Right cardiac atrium (tissue), 5 donors: ENCODE results near the gene LRRC66. TPM values are rescaled to one million over a fixed set of nuclear protein-coding genes. Genes with fewer than 3 reads are reported as not detected.

ENCODE experiments used
- ATAC-seq, 2 donors: fragments of 200-7000 bp; cut with Tn5 transposase; one replicate each; pipeline versions ENCODE4 v1.8.0 to v1.9.1; 2020; ENCODE audit warnings: moderate library complexity in 2 of 2, mild to moderate bottlenecking in 1 of 2
- DNase-seq, 3 donors: peaks; one replicate each; pipeline ENCODE4 v3.0.0-alpha.2; 2020
- H3K27ac ChIP-seq: one replicate; pipeline ENCODE4 v1.5.1; 2013; ENCODE audit warnings: mild to moderate bottlenecking, low read length, control low read depth, moderate library complexity
- H3K27me3 ChIP-seq: one replicate; pipeline ENCODE4 v1.6.1; 2013; ENCODE audit not compliant: control insufficient read depth, insufficient read depth
- H3K4me1 ChIP-seq: one replicate; pipeline ENCODE4 v1.6.1; 2013; ENCODE audit warnings: low read length; ENCODE audit not compliant: control insufficient read depth, insufficient read depth
- H3K4me3 ChIP-seq: one replicate; pipeline ENCODE4 v1.5.1; 2013; ENCODE audit warnings: low read length, control low read depth
- H3K9me3 ChIP-seq: one replicate; pipeline ENCODE4 v1.6.1; 2013; ENCODE audit warnings: low read length; ENCODE audit not compliant: control insufficient read depth
- WGBS: extraction: QIAGEN DNeasy Blood & Tissue Kit; methylation state at CpG from one replicate; pipeline ENCODE4 v1.1.7; 2013; 5-methylcytosine and 5-hydroxymethylcytosine counted together
- intact Hi-C, 4 donors: fragments of 100-400 bp; cut with DNase I; formaldehyde crosslinking; loops; one replicate each; pipeline versions ENCODE4 v1.11.0 to v1.14.0; 2022 to 2023
- polyA plus RNA-seq: library from polyadenylated mRNA; stranded (reverse); fragments of 200-250 nt; gene quantifications from one replicate; pipeline ENCODE4 v1.2.3, GENCODE V29; 2013
- total RNA-seq, 4 donors: library from RNA; stranded (reverse); fragmentation: NEBNext Ultra II Directional; extraction: Animal tissue kit (Norgen Biotek cat#: 25700); gene quantifications; one replicate each; pipeline ENCODE4 v1.2.1, GENCODE V29; 2021
- donor health status: healthy with polysubstance abuse.
- donor health status: DM: no; HTN: yes; CAD: no.
- donor health status: DM: no; HTN: no; CAD: no.
- donor health status: DM: no; HTN: yes; CAD: no; lungs with severe emphysema.
- donor health status: DM: yes; HTN: yes; CAD: no.

The LRRC66 gene
- total and polyA plus RNA-seq, 5 donors: 0.23 to 0.74 (median 0.47) TPM

- 75% methylated on average over 4 of the region's 4 CpGs for WGBS
- DNase-seq: no peak
- intact Hi-C loops: no loop called here
- Histone ChIP-seq H3K27ac (no peak overlapping the region), H3K4me3 (no peak overlapping the region), H3K9me3 (no peaks in the 10 kb centered on the region), H3K27me3 (no peaks in the 10 kb centered on the region), H3K4me1 (no peaks in the 10 kb centered on the region)
- peak in 1 of 2 donors; percentile 41 for ATAC-seq
Measured at GRCh38 chr4:51963841-51964517, 56.2 kb downstream of the LRRC66 start.

- DNase-seq (no peak), ATAC-seq (no peak)
- intact Hi-C loops: no loop called here
- H3K27ac ChIP-seq: no peak overlapping the region
- H3K27me3 ChIP-seq: no peaks in the 10 kb centered on the region
- no peak overlapping the region for H3K4me3 ChIP-seq
- H3K4me1 ChIP-seq: no peaks in the 10 kb centered on the region
- WGBS: 70% methylated on average over 4 of the region's 4 CpGs
- H3K9me3 ChIP-seq: no peaks in the 10 kb centered on the region
Measured at GRCh38 chr4:51960486-51960885, 59.7 kb downstream of the LRRC66 start.

- DNase-seq: no peak
- Histone ChIP-seq H3K27me3 (no peaks in the 10 kb centered on the region), H3K4me3 (no peak overlapping the region), H3K27ac (no peak overlapping the region), H3K4me1 (no peaks in the 10 kb centered on the region), H3K9me3 (no peaks in the 10 kb centered on the region)
- 56% methylated on average over 2 of the region's 2 CpGs for WGBS
- intact Hi-C loops: no loop called here
- ATAC-seq: no peak
Measured at GRCh38 chr4:51958199-51958968, 61.8 kb downstream of the LRRC66 start.

Other genes with a start within 250 kb of the LRRC66 start
- gene DCUN1D4, start 177.2 kb downstream of the LRRC66 start, total RNA-seq: 10 to 100 TPM; 53.7 to 60.6 (median 56.8) TPM
- 15.4 TPM for gene DCUN1D4, start 177.2 kb downstream of the LRRC66 start, polyA plus RNA-seq
- gene SGCB, start 17.9 kb upstream of the LRRC66 start, total RNA-seq: 100 to 1,000 TPM in 2 of 4 donors, 10 to 100 TPM in 2; 90.9 to 107 (median 98.4) TPM
- 34.6 TPM for gene SGCB, start 17.9 kb upstream of the LRRC66 start, polyA plus RNA-seq
- gene SPATA18, start 30.9 kb upstream of the LRRC66 start, total RNA-seq: 1 to 10 TPM; 2.1 to 3.1 (median 2.6) TPM
- 0.52 TPM for gene SPATA18, start 30.9 kb upstream of the LRRC66 start, polyA plus RNA-seq